ENCODE data around the gene RFC4. TPM values are rescaled to one million over a fixed set of nuclear protein-coding genes. Genes with fewer than 3 reads are reported as not detected.
"Not testable (repeated sequence)": the region's sequence is repeated elsewhere in the genome, so short reads cannot be mapped to it uniquely, and the experiment has no call there.

Gene RFC4
- total RNA-seq: 12.5 and 22.1 TPM in 2 replicates

GRCh38 chr3:186806089-186807055 lies at the start of gene RFC4:
RFC4 (minus strand) TSS chr3:186806482; CDS start chr3:186804713, 1,769 bp downstream.
- peak; percentile 51 to 71 for DNase-seq (ENCODE audit: low read depth in 2 of 2)

DNA sequence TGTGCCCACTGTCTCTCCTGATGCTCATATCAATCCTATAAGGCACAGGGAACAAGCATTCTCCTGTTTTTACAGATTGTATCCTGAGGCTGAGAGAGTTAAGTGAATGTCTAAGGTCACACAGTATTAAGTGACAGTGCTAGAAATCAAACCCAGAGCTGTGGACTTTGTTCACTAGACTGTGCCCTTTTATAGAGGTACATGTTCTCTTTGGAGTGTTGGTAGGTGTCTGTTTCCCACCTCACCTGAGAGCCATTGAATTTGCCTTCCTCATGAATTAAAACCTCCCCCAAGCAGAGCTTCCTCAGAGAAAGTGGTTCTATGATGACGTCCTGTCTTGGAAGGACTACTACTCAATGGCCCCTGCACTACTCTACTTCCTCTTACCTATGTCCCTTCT lies 48.7 kb upstream of the RFC4 start:
- no peak for DNase-seq (ENCODE audit: low read depth in 2 of 2)

GRCh38 chr3:186854146-186854545 lies 47.9 kb upstream of the RFC4 start:
- DNase-seq (ENCODE audit: low read depth in 2 of 2): no peak

DNA sequence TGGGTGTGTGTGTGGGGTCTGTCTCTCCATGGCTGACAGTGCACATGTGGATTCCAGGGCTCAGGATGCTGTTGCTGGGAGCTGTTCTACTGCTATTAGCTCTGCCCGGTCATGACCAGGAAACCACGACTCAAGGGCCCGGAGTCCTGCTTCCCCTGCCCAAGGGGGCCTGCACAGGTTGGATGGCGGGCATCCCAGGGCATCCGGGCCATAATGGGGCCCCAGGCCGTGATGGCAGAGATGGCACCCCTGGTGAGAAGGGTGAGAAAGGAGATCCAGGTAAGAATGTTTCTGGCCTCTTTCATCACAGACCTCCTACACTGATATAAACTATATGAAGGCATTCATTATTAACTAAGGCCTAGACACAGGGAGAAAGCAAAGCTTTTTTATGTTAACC lies 46.7 kb upstream of the RFC4 start:
- DNase-seq (ENCODE audit: low read depth in 2 of 2): no peak

GRCh38 chr3:186851835-186852234 lies 45.6 kb upstream of the RFC4 start:
- not testable (repeated sequence) for DNase-seq (ENCODE audit: low read depth in 2 of 2)

- peak; percentile 56 to 72 for DNase-seq (ENCODE audit: low read depth in 2 of 2)
These were observed 43.2 kb upstream of the RFC4 start for GRCh38 chr3:186849374-186849975.

- DNase-seq (ENCODE audit: low read depth in 2 of 2): no peak
These were observed 41.2 kb upstream of the RFC4 start for GRCh38 chr3:186847437-186847836.

- no peak for DNase-seq (ENCODE audit: low read depth in 2 of 2)
These were observed 39.5 kb upstream of the RFC4 start for GRCh38 chr3:186845756-186846155.

- no peak for DNase-seq (ENCODE audit: low read depth in 2 of 2)
These were observed 38.6 kb upstream of the RFC4 start for GRCh38 chr3:186844908-186845307.

DNA sequence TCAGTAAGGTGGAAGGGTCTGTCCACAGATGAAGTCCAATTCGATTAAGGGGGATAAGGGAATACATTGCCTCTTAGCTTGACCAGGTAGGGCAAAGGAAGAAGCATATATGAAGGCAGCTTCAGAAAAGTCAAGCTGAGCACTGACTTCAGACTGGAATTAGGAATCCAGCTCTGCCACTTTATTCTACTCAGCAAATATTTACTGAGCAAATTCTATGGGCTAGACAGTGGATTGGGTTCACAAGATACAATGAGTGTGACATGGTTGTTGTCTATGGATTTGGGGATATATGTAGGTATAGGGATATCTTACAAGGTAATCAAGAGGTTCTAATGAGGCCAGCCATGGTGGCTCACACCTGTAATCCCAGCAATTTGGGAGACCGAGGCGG lies 36.8 kb upstream of the RFC4 start:
- no peak for DNase-seq (ENCODE audit: low read depth in 2 of 2)

- DNase-seq (ENCODE audit: low read depth in 2 of 2): no peak
These were observed 36.2 kb upstream of the RFC4 start, which contains the start of gene ADIPOQ for GRCh38 chr3:186842426-186843038. ADIPOQ (plus strand) TSS chr3:186842710; CDS start chr3:186853059, 10,349 bp downstream.

- DNase-seq (ENCODE audit: low read depth in 2 of 2): no peak
These were observed 35.3 kb upstream of the RFC4 start for GRCh38 chr3:186841620-186842019.

DNA sequence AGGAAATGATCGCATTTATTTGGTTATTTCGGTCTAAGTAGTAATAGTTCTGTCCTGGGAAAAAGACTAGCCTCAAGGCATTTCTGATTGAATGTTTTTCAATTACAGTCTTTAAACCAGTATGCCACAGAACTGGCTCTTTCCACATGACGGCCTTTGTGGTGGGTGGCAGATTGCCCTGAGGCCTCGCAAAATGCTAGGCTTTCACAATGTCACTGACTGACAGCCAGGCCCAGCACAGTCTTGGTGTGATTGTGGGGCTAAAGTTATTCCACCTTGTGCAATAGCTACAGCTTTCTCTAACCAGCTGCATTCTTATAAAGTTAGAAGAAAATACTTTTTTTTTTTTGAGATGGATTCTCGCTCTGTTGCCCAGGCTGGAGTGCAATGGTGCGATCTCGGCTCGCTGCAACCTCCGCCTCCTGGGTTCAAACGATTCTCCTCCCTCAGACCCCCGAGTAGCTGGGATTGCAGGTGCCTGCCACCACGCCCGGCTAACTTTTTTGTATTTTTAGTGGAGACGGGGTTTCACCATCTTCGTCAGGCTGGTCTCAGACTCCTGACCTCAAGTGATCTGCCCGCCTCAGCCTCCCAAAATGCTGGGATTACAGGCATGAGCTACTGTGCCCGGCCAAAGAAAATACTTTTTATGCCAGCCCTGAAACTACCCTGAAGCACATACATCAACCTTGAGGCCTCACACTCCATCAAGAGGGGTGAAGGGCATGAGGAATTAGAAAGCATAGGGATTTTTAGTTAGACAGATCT lies 33.8 kb upstream of the RFC4 start:
- no peak for DNase-seq (ENCODE audit: low read depth in 2 of 2)

- DNase-seq (ENCODE audit: low read depth in 2 of 2): no peak
These were observed 26.0 kb upstream of the RFC4 start for GRCh38 chr3:186832276-186832675.

DNA sequence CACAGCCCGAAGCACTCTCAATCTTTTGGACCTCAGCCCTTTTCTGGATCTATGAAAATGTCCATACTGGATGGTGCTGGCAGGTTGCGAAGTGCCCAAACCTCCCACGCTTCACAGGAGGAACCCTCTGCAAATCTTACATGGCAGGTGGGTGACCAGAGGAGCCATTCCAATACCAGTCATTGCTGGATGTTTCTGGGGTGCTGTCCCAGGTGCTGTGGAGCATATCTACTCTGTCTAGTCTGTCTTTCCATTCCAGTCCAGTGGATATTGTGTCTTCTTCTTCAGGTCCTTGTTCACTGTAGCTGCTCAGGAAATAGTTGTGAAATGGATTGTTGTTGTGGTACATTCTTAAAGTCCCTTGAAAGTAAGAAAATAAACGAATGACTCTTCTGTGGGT lies 25.5 kb upstream of the RFC4 start:
- no peak for DNase-seq (ENCODE audit: low read depth in 2 of 2)

DNA sequence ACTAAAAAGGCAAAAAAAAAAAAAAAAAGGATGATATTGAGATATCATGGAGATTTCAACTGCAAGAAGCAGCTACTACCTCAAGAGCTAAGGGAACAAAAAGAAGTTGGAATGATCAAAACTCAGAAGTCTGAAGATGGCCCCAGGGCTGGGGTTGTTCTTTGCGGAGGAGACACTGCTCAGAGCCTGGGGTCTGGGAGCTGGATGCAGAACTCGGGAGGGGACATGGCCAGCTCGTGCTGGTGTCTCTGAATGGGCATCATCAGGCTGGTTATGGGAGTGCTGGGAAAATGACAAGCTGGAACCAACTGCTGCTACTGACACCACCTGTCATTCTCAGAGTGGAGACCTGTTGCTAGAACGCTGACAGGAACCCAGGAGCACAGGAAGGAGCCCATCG lies 22.1 kb upstream of the RFC4 start:
- no peak for DNase-seq (ENCODE audit: low read depth in 2 of 2)

GRCh38 chr3:186826976-186827857 lies 20.9 kb upstream of the RFC4 start:
- DNase-seq (ENCODE audit: low read depth in 2 of 2): peak; percentile 49 to 79

GRCh38 chr3:186826410-186826975 lies 20.2 kb upstream of the RFC4 start:
- no peak for DNase-seq (ENCODE audit: low read depth in 2 of 2)

GRCh38 chr3:186825872-186826409 lies 19.7 kb upstream of the RFC4 start:
- DNase-seq (ENCODE audit: low read depth in 2 of 2): no peak

GRCh38 chr3:186825294-186825821 lies 19.1 kb upstream of the RFC4 start:
- DNase-seq (ENCODE audit: low read depth in 2 of 2): no peak

Measured in dermis microvascular lymphatic vessel endothelial cell (primary cell).